SJCRH30 (cell line): ENCODE results near the gene WIZ. TPM values are rescaled to one million over a fixed set of nuclear protein-coding genes. Genes with fewer than 3 reads are reported as not detected.

ENCODE experiments used
- DNase-seq, 2 experiments: peaks; one replicate each; pipeline ENCODE4 v3.0.0-alpha.2; 2015 to 2020
- H3K27ac ChIP-seq: fragments of 250-450 bp; sonication (Bioruptor Pico); 2 replicates; pipeline ENCODE4 v1.5.1; 2020; ENCODE audit warnings: mild to moderate bottlenecking, moderate library complexity
- H3K27me3 ChIP-seq: fragments of 250-450 bp; sonication (Bioruptor Pico); 2 replicates; pipeline ENCODE4 v1.5.1; 2020; ENCODE audit warnings: mild to moderate bottlenecking, moderate library complexity
- H3K36me3 ChIP-seq: fragments of 250-450 bp; sonication (Bioruptor Pico); 2 replicates; pipeline ENCODE4 v1.5.1; 2020; ENCODE audit warnings: mild to moderate bottlenecking, moderate library complexity
- H3K4me1 ChIP-seq: fragments of 250-450 bp; sonication (Bioruptor Pico); 2 replicates; pipeline ENCODE4 v1.5.1; 2020; ENCODE audit warnings: mild to moderate bottlenecking, moderate library complexity
- H3K4me3 ChIP-seq: fragments of 250-450 bp; sonication (Bioruptor Pico); 2 replicates; pipeline ENCODE4 v1.5.1; 2020; ENCODE audit warnings: mild to moderate bottlenecking, moderate library complexity
- H3K9me3 ChIP-seq: fragments of 250-450 bp; sonication (Bioruptor Pico); replicated peaks from 2 replicates; pipeline ENCODE4 v1.5.1; 2020; ENCODE audit warnings: mild to moderate bottlenecking, moderate library complexity
- total RNA-seq: library from RNA; depleted of rRNA; stranded (reverse); fragments of >200 nt; shearing (Covaris generic); gene quantifications from 2 replicates; pipeline ENCODE4 v1.2.3, GENCODE V29; 2014

Gene WIZ
- total RNA-seq, 1 experiment from 2014 or later: 23.8 TPM

GRCh38 chr19:15471639-15472101 is 21.9 kb upstream of the WIZ start:
- no peaks in the 10 kb centered on the region for H3K27me3 ChIP-seq
- H3K27ac ChIP-seq: no peak overlapping the region
- no peak for DNase-seq
- H3K36me3 ChIP-seq: no peaks in the 10 kb centered on the region
- H3K4me3 ChIP-seq: no peak overlapping the region
- H3K9me3 ChIP-seq: no peaks in the 10 kb centered on the region
- peaks cover 4% of the 10 kb centered on the region; the same call in 1 of the 2 replicates for H3K4me1 ChIP-seq

GRCh38 chr19:15469513-15470297 is 19.9 kb upstream of the WIZ start:
- Histone ChIP-seq H3K27me3 (no peaks in the 10 kb centered on the region), H3K9me3 (no peaks in the 10 kb centered on the region), H3K4me3 (no peak overlapping the region), H3K27ac (no peak overlapping the region), H3K4me1 (peaks cover 4% of the 10 kb centered on the region; the same call in 1 of the 2 replicates), H3K36me3 (no peaks in the 10 kb centered on the region)
- no peak for DNase-seq

GRCh38 chr19:15468675-15469512 is 19.1 kb upstream of the WIZ start:
- peaks cover 4% of the 10 kb centered on the region; the same call in 1 of the 2 replicates for H3K4me1 ChIP-seq
- H3K36me3 ChIP-seq: no peaks in the 10 kb centered on the region
- DNase-seq: no peak
- no peaks in the 10 kb centered on the region for H3K27me3 ChIP-seq
- no peak overlapping the region for H3K27ac ChIP-seq
- no peak overlapping the region for H3K4me3 ChIP-seq
- H3K9me3 ChIP-seq: no peaks in the 10 kb centered on the region

GRCh38 chr19:15467734-15468214 is 18.0 kb upstream of the WIZ start:
- Histone ChIP-seq H3K36me3 (no peaks in the 10 kb centered on the region), H3K4me1 (peaks cover 4% of the 10 kb centered on the region; the same call in 1 of the 2 replicates)
- no peak for DNase-seq

GRCh38 chr19:15466851-15467733 is 17.3 kb upstream of the WIZ start:
- no peaks in the 10 kb centered on the region for H3K27me3 ChIP-seq
- H3K9me3 ChIP-seq: no peaks in the 10 kb centered on the region
- H3K27ac ChIP-seq: no peak overlapping the region
- H3K36me3 ChIP-seq: no peaks in the 10 kb centered on the region
- no peak for DNase-seq
- H3K4me1 ChIP-seq: peaks cover 4% of the 10 kb centered on the region; the same call in 1 of the 2 replicates
- H3K4me3 ChIP-seq: no peak overlapping the region

More at GRCh38 chr19:15467734-15468214, 18.0 kb upstream of the WIZ start:
- Histone ChIP-seq H3K27me3 (no peaks in the 10 kb centered on the region), H3K4me3 (no peak overlapping the region), H3K27ac (no peak overlapping the region), H3K9me3 (no peaks in the 10 kb centered on the region)

GRCh38 chr19:15464394-15465385 is 14.9 kb upstream of the WIZ start, which contains the start of gene RASAL3:
Gene RASAL3 (minus strand): TSS chr19:15464544. CDS start chr19:15464358, 186 bp downstream.
- no peak within 1 kb of the TSS for H3K4me3 ChIP-seq
- no peak within 1 kb of the TSS for H3K27ac ChIP-seq
- no peaks in the 10 kb centered on the region for H3K9me3 ChIP-seq
- H3K27me3 ChIP-seq: 0 out of 2 replicates have a peak, but pooled peaks cover 5% of the 10 kb centered on the region
- no peaks in the 10 kb centered on the region for H3K36me3 ChIP-seq
- DNase-seq: no peak
- peaks cover 4% of the 10 kb centered on the region; the same call in 1 of the 2 replicates for H3K4me1 ChIP-seq

- H3K4me3 ChIP-seq: no peak overlapping the region
Observed at GRCh38 chr19:15463861-15464371, 14.2 kb upstream of the WIZ start.

GRCh38 chr19:15461694-15462093 is 11.9 kb upstream of the WIZ start:
- no peak for DNase-seq
- no peaks in the 10 kb centered on the region for H3K9me3 ChIP-seq
- H3K36me3 ChIP-seq: no peaks in the 10 kb centered on the region
- H3K4me1 ChIP-seq: no peaks in the 10 kb centered on the region
- 0 out of 2 replicates have a peak, but pooled peaks cover 5% of the 10 kb centered on the region for H3K27me3 ChIP-seq
- no peak overlapping the region for H3K27ac ChIP-seq
- no peak overlapping the region for H3K4me3 ChIP-seq

More at GRCh38 chr19:15463861-15464371, 14.2 kb upstream of the WIZ start:
- H3K36me3 ChIP-seq: no peaks in the 10 kb centered on the region
- H3K4me1 ChIP-seq: peaks cover 4% of the 10 kb centered on the region; the same call in 1 of the 2 replicates
- no peak overlapping the region for H3K27ac ChIP-seq
- 0 out of 2 replicates have a peak, but pooled peaks cover 5% of the 10 kb centered on the region for H3K27me3 ChIP-seq
- no peaks in the 10 kb centered on the region for H3K9me3 ChIP-seq
- DNase-seq: no peak

- Histone ChIP-seq H3K4me1 (no peaks in the 10 kb centered on the region), H3K4me3 (no peak overlapping the region), H3K36me3 (no peaks in the 10 kb centered on the region), H3K27ac (no peak overlapping the region), H3K9me3 (no peaks in the 10 kb centered on the region), H3K27me3 (0 out of 2 replicates have a peak, but pooled peaks cover 5% of the 10 kb centered on the region)
- DNase-seq: no peak
Observed at GRCh38 chr19:15457701-15458484, 8.1 kb upstream of the WIZ start.

- DNase-seq: no peak
- Histone ChIP-seq H3K27ac (no peak overlapping the region), H3K4me3 (no peak overlapping the region), H3K9me3 (no peaks in the 10 kb centered on the region), H3K36me3 (no peaks in the 10 kb centered on the region), H3K4me1 (no peaks in the 10 kb centered on the region), H3K27me3 (0 out of 2 replicates have a peak, but pooled peaks cover 5% of the 10 kb centered on the region)
Observed at GRCh38 chr19:15456871-15457700, 7.3 kb upstream of the WIZ start.

GRCh38 chr19:15456441-15456840 is 6.7 kb upstream of the WIZ start:
- no peak for DNase-seq
- Histone ChIP-seq H3K4me1 (no peaks in the 10 kb centered on the region), H3K27me3 (no peaks in the 10 kb centered on the region), H3K27ac (no peak overlapping the region), H3K36me3 (no peaks in the 10 kb centered on the region), H3K9me3 (no peaks in the 10 kb centered on the region), H3K4me3 (no peak overlapping the region)
